Measurements from ENCODE around the gene B3GALT4. TPM values are rescaled to one million over a fixed set of nuclear protein-coding genes. Genes with fewer than 3 reads are reported as not detected.

The B3GALT4 gene
- total and polyA plus RNA-seq, 2 of the 13 experiments (the other 11 are each of a cell fraction or from before 2014, with no cell fraction given): 0.04 to 0.27 TPM

GRCh38 chr6:33271117-33271467, 5.8 kb upstream of the B3GALT4 start (continued):
- TF ChIP-seq ZBTB1 (CRISPR knock-in tag; IDR thresholded peaks at IDR 0.05; ENCODE audit: borderline replicate concordance): no peak
- TF ChIP-seq REL (CRISPR knock-in tag; conservative IDR thresholded peaks at IDR 0.05): 0 out of 2 replicates have a peak, but pooled peaks have one; percentile 25
- 0 out of 2 replicates have a peak, but pooled peaks have one; percentile 50 for TF ChIP-seq KDM1A (CRISPR knock-in tag; IDR thresholded peaks at IDR 0.05)
- TF ChIP-seq TMF1 (CRISPR knock-in tag; IDR thresholded peaks at IDR 0.05; ENCODE audit: low read depth): no peak
- TF ChIP-seq KDM4B (CRISPR knock-in tag; IDR thresholded peaks at IDR 0.05): no peak
- TF ChIP-seq RBAK (CRISPR knock-in tag; IDR thresholded peaks at IDR 0.05): peak; percentile 59; the same call in 1 of the 2 replicates
- no peak for TF ChIP-seq PATZ1 (CRISPR knock-in tag; IDR thresholded peaks at IDR 0.05)
- no peak for TF ChIP-seq ARID4A (CRISPR knock-in tag; IDR thresholded peaks at IDR 0.05; ENCODE audit: borderline replicate concordance)
- TF ChIP-seq RCOR2 (CRISPR knock-in tag; IDR thresholded peaks at IDR 0.05): peak; percentile 78
- TF ChIP-seq TFDP1 (CRISPR knock-in tag; IDR thresholded peaks at IDR 0.05; ENCODE audit: borderline replicate concordance): no peak
- TF ChIP-seq HNF1B (CRISPR knock-in tag; IDR thresholded peaks at IDR 0.05): peak; percentile 14; the same call in 1 of the 2 replicates
- TF ChIP-seq ZSCAN12 (CRISPR knock-in tag; IDR thresholded peaks at IDR 0.05): no peak
- no peak for TF ChIP-seq ZHX2 (IDR thresholded peaks at IDR 0.05; ENCODE audit: low read depth)
- TF ChIP-seq ZHX2 (CRISPR knock-in tag; IDR thresholded peaks at IDR 0.05; ENCODE audit: borderline replicate concordance): no peak
